ENCODE data around the gene DIDO1.

Gene DIDO1

GRCh38 chr20:62906647-62907375 lies 19.5 kb downstream of the DIDO1 start:
- H3K4me3 ChIP-seq (replicated peaks; ENCODE audit: low read depth, low read length) = no peak overlapping the region
- DNase-seq (ENCODE audit: low read depth) = no peak
- no peak for TF ChIP-seq CTCF (IDR thresholded peaks at IDR 0.05; ENCODE audit: low read length, missing control alignments)

GRCh38 chr20:62906209-62906608 lies 20.1 kb downstream of the DIDO1 start:
- H3K4me3 ChIP-seq (replicated peaks; ENCODE audit: low read depth, low read length) = no peak overlapping the region
- no peak for TF ChIP-seq CTCF (IDR thresholded peaks at IDR 0.05; ENCODE audit: low read length, missing control alignments)
- DNase-seq (ENCODE audit: low read depth) = no peak

- TF ChIP-seq CTCF (IDR thresholded peaks at IDR 0.05; ENCODE audit: low read length, missing control alignments) = no peak
- no peak for DNase-seq (ENCODE audit: low read depth)
- no peak overlapping the region for H3K4me3 ChIP-seq (replicated peaks; ENCODE audit: low read depth, low read length)
Observed at GRCh38 chr20:62905536-62906117, 20.7 kb downstream of the DIDO1 start.

- no peak for TF ChIP-seq CTCF (IDR thresholded peaks at IDR 0.05; ENCODE audit: low read length, missing control alignments)
- no peak overlapping the region for H3K4me3 ChIP-seq (replicated peaks; ENCODE audit: low read depth, low read length)
- DNase-seq (ENCODE audit: low read depth) = no peak
Observed at GRCh38 chr20:62902926-62903615, 23.2 kb downstream of the DIDO1 start.

- H3K4me3 ChIP-seq (replicated peaks; ENCODE audit: low read depth, low read length) = no peak overlapping the region
- no peak for TF ChIP-seq CTCF (IDR thresholded peaks at IDR 0.05; ENCODE audit: low read length, missing control alignments)
- DNase-seq (ENCODE audit: low read depth) = no peak
Observed at GRCh38 chr20:62901891-62902290, 24.4 kb downstream of the DIDO1 start.

- peak; percentile 10 for DNase-seq (ENCODE audit: low read depth)
- TF ChIP-seq CTCF (IDR thresholded peaks at IDR 0.05; ENCODE audit: low read length, missing control alignments) = peak; percentile 22
- H3K4me3 ChIP-seq (replicated peaks; ENCODE audit: low read depth, low read length) = no peak overlapping the region
Observed at GRCh38 chr20:62900692-62901584, 25.4 kb downstream of the DIDO1 start.
